GM12892 (cell line): ENCODE results near the gene TSACC.

ENCODE experiments used
- POLR2A ChIP-seq: IDR thresholded peaks from 2 replicates; pipeline ENCODE4 v1.6.1; 2011; ENCODE audit warnings: low read depth, low read length, control low read depth
- TAF1 ChIP-seq: IDR thresholded peaks from 2 replicates; pipeline ENCODE4 v1.6.1; 2011; ENCODE audit warnings: low read depth, mild to moderate bottlenecking, control low read depth, low read length, borderline replicate concordance

DNA sequence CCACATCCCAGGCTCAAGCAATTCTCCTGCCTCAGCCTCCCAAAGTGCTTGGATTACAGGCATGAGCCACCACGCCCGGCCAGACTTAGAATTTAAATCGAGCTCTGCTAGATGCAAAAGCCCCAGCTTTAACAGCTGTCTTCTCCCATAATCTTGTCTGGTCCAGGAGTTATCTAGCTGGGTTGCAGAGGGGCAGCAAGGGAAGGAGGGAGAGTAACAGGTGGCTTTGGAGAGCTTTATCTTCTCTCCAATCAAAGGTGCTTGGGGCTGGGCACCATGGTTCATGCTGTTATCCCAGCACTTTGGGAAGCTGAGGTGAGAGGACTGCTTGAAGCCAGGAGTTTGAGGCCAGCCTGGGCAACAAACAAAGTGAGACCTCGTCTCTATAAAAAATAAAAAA is 34.5 kb downstream of the TSACC start:
- TF ChIP-seq POLR2A, result no peak
- TF ChIP-seq TAF1, result no peak
